Nephron progenitor cell (in vitro differentiated cells): ENCODE measurements around the gene SMIM45.

Experiments
- DNase-seq: peaks from one replicate; pipeline ENCODE4 v3.0.0; 2021
- H3K27ac Mint-ChIP-seq: 2 replicates; pipeline ENCODE4 v1.8.0; 2021; ENCODE audit warnings: mild to moderate bottlenecking, moderate library complexity, mixed read lengths
- H3K27me3 Mint-ChIP-seq: 2 replicates; pipeline ENCODE4 v1.8.0; 2021; ENCODE audit warnings: mild to moderate bottlenecking, low read depth, mixed read lengths; ENCODE audit not compliant: poor library complexity
- H3K36me3 Mint-ChIP-seq: 2 replicates; pipeline ENCODE4 v1.8.0; 2021; ENCODE audit warnings: low read depth, mixed read lengths
- H3K4me1 Mint-ChIP-seq: 2 replicates; pipeline ENCODE4 v1.8.0; 2021; ENCODE audit warnings: mixed read lengths
- H3K4me3 Mint-ChIP-seq: 2 replicates; pipeline ENCODE4 v1.8.0; 2021; ENCODE audit warnings: mild to moderate bottlenecking, moderate library complexity, mixed read lengths
- H3K9me3 Mint-ChIP-seq: 2 replicates; pipeline ENCODE4 v1.8.0; 2021; ENCODE audit warnings: mild to moderate bottlenecking, moderate library complexity, mixed read lengths
- CTCF ChIP-seq: fragments of 200-600 bp; sonication (generic); IDR thresholded peaks from 2 replicates; pipeline ENCODE4 v1.5.0; 2021; ENCODE audit warnings: antibody characterized with exemption

SMIM45 gene

GRCh38 chr22:41978732-41979131 is 26.8 kb downstream of the SMIM45 start:
- H3K4me1 Mint-ChIP-seq = peaks cover 28% of the 10 kb centered on the region

DNA sequence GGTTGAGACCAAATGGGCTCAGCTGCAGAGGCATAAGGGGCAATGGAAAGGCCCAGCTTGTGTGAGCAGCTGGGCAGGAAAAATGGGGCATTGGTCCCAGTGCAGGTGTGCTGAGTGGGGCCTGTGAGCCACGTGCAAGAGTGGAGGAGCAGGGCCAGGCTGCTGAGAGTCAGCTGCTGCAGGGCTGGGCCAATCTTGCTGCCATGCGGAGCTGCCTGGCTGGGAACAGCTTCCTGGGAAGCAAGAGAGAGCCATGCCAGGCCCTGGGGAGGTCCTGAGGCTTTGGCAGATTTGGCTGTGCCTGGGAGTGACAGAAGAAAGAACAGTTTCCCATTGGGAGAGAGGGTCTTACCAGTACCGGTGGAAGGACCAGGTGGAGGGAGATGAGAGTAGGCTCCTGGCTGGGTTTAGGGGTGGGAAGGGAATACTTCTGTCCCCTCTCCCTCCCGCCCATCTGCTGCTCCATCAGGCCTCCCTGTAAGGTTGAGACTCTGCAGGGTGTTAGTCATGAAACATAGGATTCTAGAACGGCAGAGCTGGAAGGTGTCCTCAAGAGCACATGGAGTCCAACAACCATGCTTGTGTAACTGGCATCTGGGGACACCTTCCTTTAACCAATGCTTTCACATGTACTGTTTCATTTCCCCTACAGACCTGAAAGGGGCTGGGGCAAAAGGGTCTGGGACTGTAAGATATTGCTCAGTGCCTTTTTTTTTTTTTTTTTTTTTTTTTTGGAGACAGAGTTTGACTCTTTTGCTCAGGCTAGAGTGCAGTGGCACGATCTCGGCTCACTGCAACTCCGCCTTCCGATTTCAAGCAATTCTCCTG is 27.7 kb downstream of the SMIM45 start:
- peaks cover 9% of the 10 kb centered on the region for H3K36me3 Mint-ChIP-seq
- no peaks in the 10 kb centered on the region for H3K9me3 Mint-ChIP-seq
- H3K4me3 Mint-ChIP-seq = no peak overlapping the region
- H3K4me1 Mint-ChIP-seq = peaks cover 27% of the 10 kb centered on the region
- DNase-seq = no peak
- peak overlapping the region; percentile 36 for H3K27ac Mint-ChIP-seq
- TF ChIP-seq CTCF = no peak
- H3K27me3 Mint-ChIP-seq = peaks cover 35% of the 10 kb centered on the region

More at GRCh38 chr22:41978732-41979131, 26.8 kb downstream of the SMIM45 start:
- TF ChIP-seq CTCF = no peak
- Mint-ChIP-seq H3K27me3 (peaks cover 44% of the 10 kb centered on the region), H3K9me3 (no peaks in the 10 kb centered on the region), H3K27ac (no peak overlapping the region), H3K4me3 (no peak overlapping the region), H3K36me3 (peaks cover 9% of the 10 kb centered on the region)
- no peak for DNase-seq

- no peak for DNase-seq
- Mint-ChIP-seq H3K4me1 (peaks cover 6% of the 10 kb centered on the region), H3K27ac (no peak overlapping the region), H3K9me3 (no peaks in the 10 kb centered on the region), H3K36me3 (peaks cover 26% of the 10 kb centered on the region), H3K4me3 (no peak overlapping the region), H3K27me3 (peaks cover 11% of the 10 kb centered on the region)
- no peak for TF ChIP-seq CTCF
These were observed 30.9 kb downstream of the SMIM45 start for GRCh38 chr22:41982865-41983264.

DNA sequence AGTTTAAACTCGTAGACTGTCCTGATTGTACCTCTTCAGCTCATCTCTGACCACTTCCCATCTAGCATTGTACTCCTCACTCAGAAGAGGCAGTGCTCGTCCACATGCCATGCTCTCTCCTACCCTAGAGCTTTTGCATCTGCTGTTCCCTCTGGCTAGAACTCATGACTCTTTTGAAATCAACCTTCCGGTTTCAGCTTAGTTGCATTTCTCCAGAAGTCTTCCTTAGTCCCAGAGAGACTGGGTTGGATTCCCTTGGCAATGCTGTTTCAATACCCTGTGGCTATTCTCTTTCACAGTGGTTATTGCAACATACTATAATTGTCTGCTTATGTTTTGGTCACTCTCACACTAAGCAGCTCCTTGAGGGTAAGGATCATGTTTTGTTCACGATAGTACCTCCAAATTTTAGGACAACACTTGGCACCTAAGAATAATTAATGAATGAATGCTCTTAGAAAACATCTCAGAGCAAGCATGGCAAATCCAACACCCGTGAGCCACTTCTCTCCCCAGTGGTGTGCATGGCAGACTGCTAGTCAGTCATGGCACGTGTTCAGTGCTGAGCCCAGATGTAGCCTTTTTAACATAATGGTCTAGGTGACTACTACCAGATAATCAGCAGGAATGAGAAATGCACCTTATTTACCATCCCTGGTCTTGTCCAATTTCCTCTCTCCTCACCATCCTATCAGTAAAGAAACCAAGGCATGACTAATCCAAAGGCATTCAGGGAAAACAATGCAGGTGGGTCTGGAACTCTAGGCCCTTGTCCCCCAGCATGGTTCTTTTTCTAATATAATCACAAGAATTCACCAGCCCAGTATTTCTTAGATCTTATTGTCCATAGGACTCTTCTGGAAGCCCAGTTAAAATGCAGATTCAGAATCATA is 31.8 kb downstream of the SMIM45 start:
- no peak for DNase-seq
- Mint-ChIP-seq H3K9me3 (no peaks in the 10 kb centered on the region), H3K27me3 (peaks cover 7% of the 10 kb centered on the region), H3K4me3 (no peak overlapping the region), H3K27ac (peak overlapping the region; percentile 4), H3K4me1 (no peaks in the 10 kb centered on the region), H3K36me3 (peaks cover 35% of the 10 kb centered on the region)
- TF ChIP-seq CTCF = no peak

- H3K27me3 Mint-ChIP-seq = peaks cover 2% of the 10 kb centered on the region
- no peaks in the 10 kb centered on the region for H3K4me1 Mint-ChIP-seq
- no peak overlapping the region for H3K27ac Mint-ChIP-seq
- no peak for DNase-seq
- no peak overlapping the region for H3K4me3 Mint-ChIP-seq
- TF ChIP-seq CTCF = no peak
- peaks cover 48% of the 10 kb centered on the region for H3K36me3 Mint-ChIP-seq
- H3K9me3 Mint-ChIP-seq = no peaks in the 10 kb centered on the region
These were observed 35.3 kb downstream of the SMIM45 start for GRCh38 chr22:41987276-41987675.
